K562 (cell line): Measurements from ENCODE around the gene CYB5D1. TPM values are rescaled to one million over a fixed set of nuclear protein-coding genes. Genes with fewer than 3 reads are reported as not detected.

Source experiments
- ARHGAP35 ChIP-seq: fragments of 450-650 bp; IDR thresholded peaks from 2 replicates; pipeline ENCODE4 v1.6.1; 2018; ENCODE audit not compliant: partially characterized antibody
- CBFB ChIP-seq: sonication (generic); formaldehyde crosslinking; IDR thresholded peaks from 2 replicates; pipeline ENCODE4 v1.4.0; 2020; ENCODE audit warnings: mild to moderate bottlenecking, missing genetic modification reagents
- CBX1 ChIP-seq: sonication (generic); IDR thresholded peaks from 2 replicates; pipeline ENCODE4 v1.6.1; 2016; ENCODE audit warnings: antibody characterized with exemption, low read depth, mild to moderate bottlenecking
- ELF4 ChIP-seq: fragments of 450-650 bp; formaldehyde crosslinking; IDR thresholded peaks from 2 replicates; pipeline ENCODE4 v1.4.0; 2022; ENCODE audit warnings: missing genetic modification characterization
- ETS2 ChIP-seq: IDR thresholded peaks from 2 replicates; pipeline ENCODE4 v1.6.1; 2016; ENCODE audit warnings: borderline replicate concordance, missing genetic modification characterization, mild to moderate bottlenecking, moderate library complexity, missing compliant biosample characterization; ENCODE audit not compliant: poor library complexity, severe bottlenecking
- ETV6 ChIP-seq, 3 experiments: fragments of 150-350 bp in 1 of 3; sonication (generic) in 1 of 3; formaldehyde crosslinking in 1 of 3; IDR thresholded peaks; 2 replicates each; pipeline versions ENCODE4 v1.6.1 to v1.8.0; 2014 to 2022; ENCODE audit warnings: borderline replicate concordance in 2 of 3, low read depth in 2 of 3, antibody characterized with exemption in 1 of 3, low read length in 1 of 3, mild to moderate bottlenecking in 1 of 3, missing genetic modification reagents in 1 of 3
- HDAC8 ChIP-seq: fragments of 450-650 bp; IDR thresholded peaks from 2 replicates; pipeline ENCODE4 v1.6.1; 2016; ENCODE audit warnings: mild to moderate bottlenecking, missing genetic modification characterization, moderate library complexity, missing compliant biosample characterization
- HMGXB4 ChIP-seq: sonication (generic); formaldehyde crosslinking; IDR thresholded peaks from 2 replicates; pipeline ENCODE4 v1.8.1; 2023; ENCODE audit warnings: mild to moderate bottlenecking, missing genetic modification reagents
- IRF1 ChIP-seq: sonication (generic); formaldehyde crosslinking; IDR thresholded peaks from 2 replicates; pipeline ENCODE4 v1.8.0; 2022; ENCODE audit warnings: missing genetic modification reagents, mild to moderate bottlenecking, borderline replicate concordance
- MTA2 ChIP-seq: fragments of 450-650 bp; IDR thresholded peaks from 2 replicates; pipeline ENCODE4 v1.6.1; 2016; ENCODE audit warnings: low read depth
- NFXL1 ChIP-seq: fragments of 450-650 bp; formaldehyde crosslinking; IDR thresholded peaks from 2 replicates; pipeline ENCODE4 v1.4.0; 2021; ENCODE audit warnings: mild to moderate bottlenecking
- NUFIP1 ChIP-seq: fragments of 450-650 bp; IDR thresholded peaks from 2 replicates; pipeline ENCODE4 v1.6.1; 2018; ENCODE audit not compliant: partially characterized antibody
- TAF7 ChIP-seq: fragments of 450-650 bp; IDR thresholded peaks from 2 replicates; pipeline ENCODE4 v1.6.1; 2016; ENCODE audit warnings: missing genetic modification characterization, missing compliant biosample characterization
- TEAD2 ChIP-seq: fragments of 450-650 bp; IDR thresholded peaks from 2 replicates; pipeline ENCODE4 v1.6.1; 2016; ENCODE audit warnings: missing genetic modification characterization, control low read depth, missing compliant biosample characterization
- THRAP3 ChIP-seq: fragments of 450-650 bp; IDR thresholded peaks from 2 replicates; pipeline ENCODE4 v1.6.1; 2016; ENCODE audit warnings: mild to moderate bottlenecking, inconsistent platforms, borderline replicate concordance
- TRIM28 ChIP-seq: fragments of 450-650 bp; IDR thresholded peaks from 2 replicates; pipeline ENCODE4 v1.6.1; 2017
- ZBTB2 ChIP-seq: fragments of 450-650 bp; IDR thresholded peaks from 2 replicates; pipeline ENCODE4 v1.6.1; 2016; ENCODE audit warnings: antibody characterized with exemption
- ZFP30 ChIP-seq: fragments of 250-450 bp; sonication (Bioruptor Pico); IDR thresholded peaks from 2 replicates; pipeline ENCODE4 v1.8.0; 2022; ENCODE audit warnings: moderate library complexity, mild to moderate bottlenecking, inconsistent platforms, borderline replicate concordance
- ZKSCAN3 ChIP-seq: fragments of 250-450 bp; sonication (Bioruptor Pico); IDR thresholded peaks from 2 replicates; pipeline ENCODE4 v1.4.0; 2020
- ZNF449 ChIP-seq: fragments of 250-450 bp; sonication (Bioruptor Pico); IDR thresholded peaks from 2 replicates; pipeline ENCODE4 v1.8.0; 2022; ENCODE audit warnings: moderate library complexity, mild to moderate bottlenecking, inconsistent platforms
- ZNF561 ChIP-seq: fragments of 450-650 bp; formaldehyde crosslinking; conservative IDR thresholded peaks from 2 replicates; pipeline ENCODE4 v1.4.0; 2020; ENCODE audit warnings: mild to moderate bottlenecking, moderate library complexity
- ZNF699 ChIP-seq: fragments of 250-450 bp; sonication (Bioruptor Pico); IDR thresholded peaks from 2 replicates; pipeline ENCODE4 v1.8.0; 2021; ENCODE audit warnings: mild to moderate bottlenecking, moderate library complexity; ENCODE audit not compliant: insufficient replicate concordance
- ZNF707 ChIP-seq: fragments of 250-450 bp; sonication (Bioruptor Pico); conservative IDR thresholded peaks from 2 replicates; pipeline ENCODE4 v1.8.0; 2022; ENCODE audit warnings: inconsistent platforms, mild to moderate bottlenecking, moderate library complexity
- polyA plus RNA-seq, 8 experiments: library from polyadenylated mRNA; depleted of rRNA in 4 of 8; stranded (reverse) in 5 of 8; unstranded in 3 of 8; fragments of >200 nt; fragmentation: Nextera tagmentation in 2 of 8; fragmentation: Illumina TruSeq in 1 of 8; extraction: Ambion mirVana in 2 of 8; extraction: Trizol in 1 of 8; gene quantifications; 2 replicates each; pipeline versions ENCODE4 v1.2.1 to v1.2.3, GENCODE V29; 2011 to 2014; ENCODE audit warnings: inconsistent platforms in 1 of 8, missing spikeins in 1 of 8
- total RNA-seq, 7 experiments: library from RNA; depleted of rRNA in 6 of 7; stranded (reverse); fragments of >200 nt in 6 of 7; fragmentation: Illumina TruSeq in 2 of 7; extraction: Trizol in 2 of 7; gene quantifications; 2 replicates each; pipeline versions ENCODE4 v1.2.1 to v1.2.3, GENCODE V29; 2011 to 2021; ENCODE audit warnings: low replicate concordance in 1 of 7

CYB5D1 gene
- total and polyA plus RNA-seq, 9 of the 15 experiments (the other 6 are each of a cell fraction or from before 2014, with no cell fraction given): 2.4 to 7.9 (median 5.7) TPM

- peak; percentile 63; the same call in 1 of the 2 replicates for TF ChIP-seq HMGXB4 (CRISPR knock-in tag)
- no peak for TF ChIP-seq IRF1
- TF ChIP-seq NFXL1 (CRISPR knock-in tag): no peak
- no peak for TF ChIP-seq CBX1
- TF ChIP-seq ZNF449 (CRISPR knock-in tag): no peak
- no peak for TF ChIP-seq TRIM28
- TF ChIP-seq ZNF699: no peak
- no peak for TF ChIP-seq ARHGAP35
- no peak for TF ChIP-seq TEAD2 (tag)
- TF ChIP-seq MTA2: no peak; the same call in 1 of the 2 replicates
- no peak for TF ChIP-seq ZNF561 (CRISPR knock-in tag)
- TF ChIP-seq ELF4 (CRISPR knock-in tag): no peak
- no peak for TF ChIP-seq ZNF707 (CRISPR knock-in tag)
- TF ChIP-seq THRAP3: 0 out of 2 replicates have a peak, but pooled peaks have one; percentile 60
- peak; percentile 56 for TF ChIP-seq NUFIP1
- TF ChIP-seq ZBTB2: peak; percentile 42; the same call in 1 of the 2 replicates
- TF ChIP-seq HDAC8 (tag): no peak
- TF ChIP-seq ETS2 (tag): no peak
- no peak for TF ChIP-seq ZKSCAN3 (CRISPR knock-in tag)
- no peak for TF ChIP-seq CBFB (CRISPR knock-in tag)
- no peak for TF ChIP-seq ZFP30
- TF ChIP-seq ETV6 (IDR thresholded peaks at IDR 0.05; ENCODE audit: borderline replicate concordance in 1 of 2, low read depth in 2 of 2, low read length in 1 of 2): peak in 1 of 2 experiments; percentile 23; a peak in 2 of 4 replicates
- no peak for TF ChIP-seq ETV6 (CRISPR knock-in tag; IDR thresholded peaks at IDR 0.05; ENCODE audit: borderline replicate concordance)
- no peak for TF ChIP-seq TAF7 (tag)
Observed at GRCh38 chr17:7836596-7837407, 21.0 kb upstream of the CYB5D1 start (continued).
